Measurements from ENCODE around the gene CDH12.

Gene CDH12

GRCh38 chr5:22391956-22392355 lies 461.2 kb downstream of the CDH12 start:
- DNase-seq: no peak
- H3K4me3 ChIP-seq (ENCODE audit: low read depth, low read length): no peak overlapping the region
- TF ChIP-seq CTCF (IDR thresholded peaks at IDR 0.05; ENCODE audit: low read depth, low read length): no peak

DNA sequence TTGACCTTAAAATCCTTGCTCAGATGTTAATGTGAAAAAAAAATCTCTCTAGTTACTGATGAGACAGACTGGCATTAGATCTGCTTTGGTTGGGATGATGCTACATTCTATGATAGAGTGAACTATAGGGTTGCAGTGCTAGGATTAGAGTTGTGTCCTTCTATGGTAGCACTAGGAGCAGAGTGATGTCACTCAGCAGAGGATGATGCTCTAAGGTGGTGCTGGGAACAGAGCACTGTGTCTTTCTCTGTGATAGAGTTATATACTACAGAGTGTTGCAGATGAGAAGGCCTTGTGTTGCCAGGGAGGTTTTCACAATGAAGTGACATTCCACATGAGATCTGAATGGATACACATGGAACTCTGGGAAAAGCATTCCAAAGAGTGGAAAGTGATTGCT lies 462.3 kb downstream of the CDH12 start:
- H3K9me3 ChIP-seq (ENCODE audit: severe bottlenecking): peaks cover 7% of the 10 kb centered on the region
- TF ChIP-seq CTCF (IDR thresholded peaks at IDR 0.05; ENCODE audit: low read depth, low read length): no peak
- no peak overlapping the region for H3K4me3 ChIP-seq (ENCODE audit: low read depth, low read length)
- H3K27ac ChIP-seq: no peak overlapping the region
- H3K36me3 ChIP-seq: no peaks in the 10 kb centered on the region
- DNase-seq: no peak
- no peaks in the 10 kb centered on the region for H3K27me3 ChIP-seq (ENCODE audit: insufficient read depth, low read depth, severe bottlenecking)

More at GRCh38 chr5:22391956-22392355, 461.2 kb downstream of the CDH12 start:
- Histone ChIP-seq H3K9me3 (ENCODE audit: severe bottlenecking) (peaks cover 7% of the 10 kb centered on the region), H3K27ac (no peak overlapping the region), H3K36me3 (no peaks in the 10 kb centered on the region), H3K27me3 (ENCODE audit: insufficient read depth, low read depth, severe bottlenecking) (no peaks in the 10 kb centered on the region)

DNA sequence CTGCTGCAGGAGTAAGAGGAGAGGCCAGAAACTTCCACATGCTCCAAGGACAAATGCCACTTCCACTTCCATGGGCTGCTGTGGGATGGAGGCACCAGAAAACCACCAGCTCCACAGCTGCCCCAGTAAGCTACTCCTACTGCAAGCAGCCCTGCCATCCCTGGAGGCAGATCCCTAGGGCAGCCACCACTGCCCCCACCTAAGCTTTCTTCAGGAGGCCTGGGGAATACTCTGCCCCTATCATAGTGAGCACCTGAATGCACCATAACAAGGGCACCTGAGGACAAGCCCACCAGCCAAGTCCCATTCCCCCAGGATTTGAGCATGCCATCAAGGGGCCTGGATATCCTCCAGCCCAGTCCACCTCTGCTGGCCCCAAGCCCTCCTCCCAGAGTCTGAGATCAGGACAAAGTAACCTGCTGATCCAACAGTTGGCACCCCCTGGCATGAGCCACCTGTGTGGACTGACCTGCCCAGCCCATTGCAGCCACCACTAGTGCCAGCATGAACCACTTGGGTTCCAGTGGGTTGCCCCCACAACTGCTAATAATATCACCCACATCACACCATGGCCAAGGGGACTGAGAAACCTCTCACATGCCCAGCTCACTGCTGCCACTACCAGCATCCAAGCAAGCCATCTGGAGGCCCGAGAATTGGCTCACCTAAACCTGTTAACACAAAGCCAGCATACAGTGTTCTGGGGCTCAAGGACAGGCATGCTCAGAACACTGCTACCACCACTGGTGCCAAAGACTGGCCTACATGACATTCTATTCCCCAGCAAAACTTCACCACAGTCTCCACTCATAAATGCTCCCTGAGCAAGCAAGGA lies 480.1 kb downstream of the CDH12 start:
- Histone ChIP-seq H3K27me3 (ENCODE audit: insufficient read depth, low read depth, severe bottlenecking) (no peaks in the 10 kb centered on the region), H3K36me3 (no peaks in the 10 kb centered on the region), H3K9me3 (ENCODE audit: severe bottlenecking) (no peaks in the 10 kb centered on the region), H3K27ac (no peak overlapping the region), H3K4me3 (ENCODE audit: low read depth, low read length) (no peak overlapping the region)
- no peak for DNase-seq
- no peak for TF ChIP-seq CTCF (IDR thresholded peaks at IDR 0.05; ENCODE audit: low read depth, low read length)

GRCh38 chr5:22372376-22372775 lies 480.8 kb downstream of the CDH12 start:
- Histone ChIP-seq H3K36me3 (no peaks in the 10 kb centered on the region), H3K27ac (no peak overlapping the region), H3K9me3 (ENCODE audit: severe bottlenecking) (no peaks in the 10 kb centered on the region), H3K27me3 (ENCODE audit: insufficient read depth, low read depth, severe bottlenecking) (no peaks in the 10 kb centered on the region), H3K4me3 (ENCODE audit: low read depth, low read length) (no peak overlapping the region)
- DNase-seq: no peak
- TF ChIP-seq CTCF (IDR thresholded peaks at IDR 0.05; ENCODE audit: low read depth, low read length): no peak

DNA sequence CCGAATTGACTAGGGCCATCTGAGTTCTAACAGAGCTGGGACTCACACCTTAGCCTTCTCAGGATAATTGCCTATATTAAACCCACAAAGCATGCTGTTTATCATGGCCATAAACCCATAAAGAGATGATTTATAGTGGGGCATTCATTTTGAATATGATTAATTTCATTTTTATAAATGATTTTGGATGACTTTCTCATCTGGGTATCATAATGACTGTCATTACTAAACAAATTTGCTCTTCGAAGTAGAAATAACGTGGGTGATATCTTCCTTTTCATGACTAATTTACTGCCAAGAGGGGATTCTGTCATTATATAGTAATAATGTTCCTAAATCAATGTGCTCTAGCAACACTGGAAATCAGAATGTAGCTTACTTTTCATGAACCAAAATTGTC lies 498.2 kb downstream of the CDH12 start:
- DNase-seq: no peak
- Histone ChIP-seq H3K4me3 (ENCODE audit: low read depth, low read length) (no peak overlapping the region), H3K27me3 (ENCODE audit: insufficient read depth, low read depth, severe bottlenecking) (no peaks in the 10 kb centered on the region), H3K9me3 (ENCODE audit: severe bottlenecking) (no peaks in the 10 kb centered on the region), H3K27ac (no peak overlapping the region), H3K36me3 (no peaks in the 10 kb centered on the region)
- TF ChIP-seq CTCF (IDR thresholded peaks at IDR 0.05; ENCODE audit: low read depth, low read length): no peak

- H3K36me3 ChIP-seq: no peaks in the 10 kb centered on the region
- H3K4me3 ChIP-seq (ENCODE audit: low read depth, low read length): no peak overlapping the region
- H3K9me3 ChIP-seq (ENCODE audit: severe bottlenecking): no peaks in the 10 kb centered on the region
- H3K27me3 ChIP-seq (ENCODE audit: insufficient read depth, low read depth, severe bottlenecking): no peaks in the 10 kb centered on the region
- no peak for TF ChIP-seq CTCF (IDR thresholded peaks at IDR 0.05; ENCODE audit: low read depth, low read length)
- H3K27ac ChIP-seq: no peak overlapping the region
- no peak for DNase-seq
Observed at GRCh38 chr5:22352493-22352892, 500.7 kb downstream of the CDH12 start.
